Measurements from ENCODE around the gene CORO1C. TPM values are rescaled to one million over a fixed set of nuclear protein-coding genes. Genes with fewer than 3 reads are reported as not detected.

CORO1C gene
- polyA plus RNA-seq, 2 of the 4 experiments (the other 2 are of a cell fraction) = 166 to 245 TPM

DNA sequence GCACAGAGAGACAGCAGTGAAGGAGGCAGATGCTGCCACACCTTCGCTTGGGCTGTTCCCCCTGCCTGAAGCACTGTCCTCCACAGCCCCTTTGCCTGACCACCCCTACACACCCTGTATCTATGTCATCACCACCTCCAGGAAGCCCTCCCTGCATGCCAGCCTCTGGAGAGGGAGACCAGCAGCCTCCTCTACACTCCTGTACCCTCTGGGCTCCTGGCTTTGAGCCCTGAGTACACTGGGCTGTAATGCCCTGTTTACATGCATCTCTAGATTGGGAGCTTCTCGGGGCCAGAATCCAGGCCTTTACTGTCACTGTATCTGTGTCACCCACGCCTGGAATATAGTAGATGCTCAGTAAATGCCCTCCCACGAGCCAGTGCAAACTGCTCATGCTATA, 127.6 kb downstream of the CORO1C start:
- TF ChIP-seq ZFP36 (IDR thresholded peaks at IDR 0.05; ENCODE audit: borderline replicate concordance, partially characterized antibody) (peak; percentile 74), MAZ (IDR thresholded peaks at IDR 0.05; ENCODE audit: borderline replicate concordance, low read depth, low read length) (no peak)
- TF ChIP-seq, protein P1, sequence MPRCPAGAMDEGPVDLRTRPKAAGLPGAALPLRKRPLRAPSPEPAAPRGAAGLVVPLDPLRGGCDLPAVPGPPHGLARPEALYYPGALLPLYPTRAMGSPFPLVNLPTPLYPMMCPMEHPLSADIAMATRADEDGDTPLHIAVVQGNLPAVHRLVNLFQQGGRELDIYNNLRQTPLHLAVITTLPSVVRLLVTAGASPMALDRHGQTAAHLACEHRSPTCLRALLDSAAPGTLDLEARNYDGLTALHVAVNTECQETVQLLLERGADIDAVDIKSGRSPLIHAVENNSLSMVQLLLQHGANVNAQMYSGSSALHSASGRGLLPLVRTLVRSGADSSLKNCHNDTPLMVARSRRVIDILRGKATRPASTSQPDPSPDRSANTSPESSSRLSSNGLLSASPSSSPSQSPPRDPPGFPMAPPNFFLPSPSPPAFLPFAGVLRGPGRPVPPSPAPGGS (IDR thresholded peaks at IDR 0.05) = no peak
- Histone ChIP-seq H3K27ac (no peak overlapping the region), H3K4me1 (no peaks in the 10 kb centered on the region), H3K4me2 (no peak overlapping the region), H3K9me3 (no peaks in the 10 kb centered on the region), H3K4me3 (no peak overlapping the region)
- DNase-seq (ENCODE audit: low read depth in 1 of 2, low spot score in 1 of 2) = no peak
- ChIA-PET POLR2A (no interaction called here), CTCF (interaction anchor here (1.0 to 20.7 kb wide), 4 partner anchors 10 to 36 kb away, joined by 3 to 533 read pairs (median 86); partner anchors contain the start of genes ISCU and SART3)
- FAIRE-seq = no peak
- WGBS (ENCODE audit: missing lambda C conversion rate) = 45% methylated on average over 4 of the region's 4 CpGs
- no peak for ATAC-seq

DNA sequence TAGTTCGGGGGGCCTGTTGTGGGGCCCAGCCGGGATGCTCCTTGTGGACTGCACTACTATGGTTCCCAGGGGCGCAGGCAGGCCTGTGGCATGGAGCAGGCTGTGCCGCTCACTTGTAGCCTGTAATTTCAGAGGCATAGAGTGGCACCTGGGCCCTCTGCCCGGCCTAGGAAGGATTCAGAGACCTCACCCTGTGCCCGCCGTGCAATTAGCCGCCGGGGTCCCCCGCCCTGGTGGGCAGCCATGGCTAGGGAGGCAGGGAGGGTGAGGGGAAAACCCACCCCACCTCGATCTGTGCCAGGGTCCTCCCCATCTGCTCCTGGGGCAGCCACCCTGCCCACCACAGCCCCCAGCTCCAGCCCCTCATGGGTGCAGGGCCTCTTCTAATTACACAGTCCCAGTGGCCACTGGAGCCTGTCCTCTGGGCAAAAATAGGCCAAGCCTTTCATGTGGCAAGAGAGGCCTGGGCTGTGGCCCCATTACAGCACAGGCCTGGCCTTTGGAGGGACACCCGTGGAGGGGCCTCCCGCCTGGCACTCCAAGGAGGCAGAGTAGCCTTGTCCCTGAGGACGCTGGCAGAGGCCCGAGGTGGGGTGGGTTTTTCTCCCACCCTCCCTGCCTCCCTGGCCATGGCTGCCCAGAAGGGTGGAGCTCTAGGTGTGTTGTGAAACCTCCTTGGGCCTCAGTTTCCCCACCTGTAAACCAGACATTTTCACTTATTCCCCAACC, 128.2 kb downstream of the CORO1C start:
- 76% methylated on average over 13 of the region's 15 CpGs for WGBS (ENCODE audit: missing lambda C conversion rate)
- TF ChIP-seq, protein P2, sequence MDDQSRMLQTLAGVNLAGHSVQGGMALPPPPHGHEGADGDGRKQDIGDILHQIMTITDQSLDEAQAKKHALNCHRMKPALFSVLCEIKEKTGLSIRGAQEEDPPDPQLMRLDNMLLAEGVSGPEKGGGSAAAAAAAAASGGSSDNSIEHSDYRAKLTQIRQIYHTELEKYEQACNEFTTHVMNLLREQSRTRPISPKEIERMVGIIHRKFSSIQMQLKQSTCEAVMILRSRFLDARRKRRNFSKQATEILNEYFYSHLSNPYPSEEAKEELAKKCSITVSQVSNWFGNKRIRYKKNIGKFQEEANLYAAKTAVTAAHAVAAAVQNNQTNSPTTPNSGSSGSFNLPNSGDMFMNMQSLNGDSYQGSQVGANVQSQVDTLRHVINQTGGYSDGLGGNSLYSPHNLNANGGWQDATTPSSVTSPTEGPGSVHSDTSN (IDR thresholded peaks at IDR 0.05) = no peak
- no peak for TF ChIP-seq HOXB5 (CRISPR knock-in tag; IDR thresholded peaks at IDR 0.05)
- TF ChIP-seq NPAS2 (CRISPR knock-in tag; IDR thresholded peaks at IDR 0.05; ENCODE audit: borderline replicate concordance) = no peak
- TF ChIP-seq MAZ (IDR thresholded peaks at IDR 0.05; ENCODE audit: borderline replicate concordance, low read depth, low read length) = no peak
- TF ChIP-seq BHLHE40 (IDR thresholded peaks at IDR 0.05; ENCODE audit: low read depth, low read length) = no peak
- no peak for TF ChIP-seq SREBF2 (IDR thresholded peaks at IDR 0.05)
- no peak for TF ChIP-seq KDM5A (IDR thresholded peaks at IDR 0.05)
- Histone ChIP-seq H3K4me1 (no peaks in the 10 kb centered on the region), H3K27ac (no peak overlapping the region), H3K4me3 (no peak overlapping the region), H3K4me2 (no peak overlapping the region), H3K9me3 (no peaks in the 10 kb centered on the region)
- CTCF ChIA-PET = interaction anchor here (1.0 to 20.7 kb wide), 4 partner anchors 11 to 36 kb away, joined by 3 to 533 read pairs (median 86); partner anchors contain the start of genes ISCU and SART3
- no peak for FAIRE-seq
- no peak for DNase-seq (ENCODE audit: low read depth in 1 of 2, low spot score in 1 of 2)
- POLR2A ChIA-PET = no interaction called here
- no peak for ATAC-seq

DNA sequence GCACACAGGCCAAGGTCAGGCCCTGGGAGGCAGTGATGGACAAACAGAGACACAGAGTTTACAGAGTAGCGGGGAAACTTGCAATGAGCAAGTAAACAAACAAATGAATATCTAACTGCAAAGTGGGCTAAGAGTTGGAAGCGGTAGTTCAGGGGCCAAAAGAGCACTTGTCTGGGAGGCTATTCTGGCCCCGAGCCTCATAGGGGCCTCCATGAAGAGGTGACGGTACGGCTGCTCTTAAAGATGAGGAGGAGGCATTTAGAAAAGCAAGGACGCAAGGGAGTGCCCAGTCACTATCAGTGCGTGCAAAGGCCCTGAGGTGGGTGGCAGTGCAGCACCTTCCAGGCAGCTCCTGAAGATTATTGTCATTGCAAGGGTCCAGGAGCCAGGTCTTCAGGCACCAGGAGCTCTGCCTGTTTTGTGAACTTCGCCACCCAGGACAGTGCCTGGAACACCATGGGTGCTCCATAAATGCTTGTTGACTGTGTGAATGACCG, 129.1 kb downstream of the CORO1C start:
- ATAC-seq = no peak
- no peak overlapping the region for H3K4me2 ChIP-seq
- CTCF ChIA-PET = interaction anchor here (0.6 to 17.9 kb wide), 2 partner anchors 17 to 62 kb away, joined by 3 to 166 read pairs; no protein-coding TSS in a partner anchor
- H3K4me1 ChIP-seq = no peaks in the 10 kb centered on the region
- DNase-seq (ENCODE audit: low read depth in 1 of 2, low spot score in 1 of 2) = no peak
- FAIRE-seq = no peak
- H3K27ac ChIP-seq = no peak overlapping the region
- 86% methylated on average over 9 of the region's 9 CpGs for WGBS (ENCODE audit: missing lambda C conversion rate)
- no peak overlapping the region for H3K4me3 ChIP-seq
- no peaks in the 10 kb centered on the region for H3K9me3 ChIP-seq
- POLR2A ChIA-PET = no interaction called here
- no peak for TF ChIP-seq JUN (IDR thresholded peaks at IDR 0.05)
- no peak for TF ChIP-seq BHLHE40 (IDR thresholded peaks at IDR 0.05; ENCODE audit: low read depth, low read length)
- TF ChIP-seq, protein P2 (IDR thresholded peaks at IDR 0.05) = no peak
- TF ChIP-seq CBX2 (IDR thresholded peaks at IDR 0.05; ENCODE audit: borderline replicate concordance, low read depth) = no peak
- TF ChIP-seq, protein P3, sequence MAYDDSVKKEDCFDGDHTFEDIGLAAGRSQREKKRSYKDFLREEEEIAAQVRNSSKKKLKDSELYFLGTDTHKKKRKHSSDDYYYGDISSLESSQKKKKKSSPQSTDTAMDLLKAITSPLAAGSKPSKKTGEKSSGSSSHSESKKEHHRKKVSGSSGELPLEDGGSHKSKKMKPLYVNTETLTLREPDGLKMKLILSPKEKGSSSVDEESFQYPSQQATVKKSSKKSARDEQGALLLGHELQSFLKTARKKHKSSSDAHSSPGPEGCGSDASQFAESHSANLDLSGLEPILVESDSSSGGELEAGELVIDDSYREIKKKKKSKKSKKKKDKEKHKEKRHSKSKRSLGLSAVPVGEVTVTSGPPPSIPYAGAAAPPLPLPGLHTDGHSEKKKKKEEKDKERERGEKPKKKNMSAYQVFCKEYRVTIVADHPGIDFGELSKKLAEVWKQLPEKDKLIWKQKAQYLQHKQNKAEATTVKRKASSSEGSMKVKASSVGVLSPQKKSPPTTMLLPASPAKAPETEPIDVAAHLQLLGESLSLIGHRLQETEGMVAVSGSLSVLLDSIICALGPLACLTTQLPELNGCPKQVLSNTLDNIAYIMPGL (CRISPR knock-in tag; IDR thresholded peaks at IDR 0.05; ENCODE audit: borderline replicate concordance) = no peak
- no peak for TF ChIP-seq HDAC2 (IDR thresholded peaks at IDR 0.05)
- TF ChIP-seq ZC3H11A (IDR thresholded peaks at IDR 0.05) = no peak
- TF ChIP-seq FOSL2 (IDR thresholded peaks at IDR 0.05) = no peak
- TF ChIP-seq FOSL2 (CRISPR knock-in tag; IDR thresholded peaks at IDR 0.05) = no peak
- TF ChIP-seq, protein P4, sequence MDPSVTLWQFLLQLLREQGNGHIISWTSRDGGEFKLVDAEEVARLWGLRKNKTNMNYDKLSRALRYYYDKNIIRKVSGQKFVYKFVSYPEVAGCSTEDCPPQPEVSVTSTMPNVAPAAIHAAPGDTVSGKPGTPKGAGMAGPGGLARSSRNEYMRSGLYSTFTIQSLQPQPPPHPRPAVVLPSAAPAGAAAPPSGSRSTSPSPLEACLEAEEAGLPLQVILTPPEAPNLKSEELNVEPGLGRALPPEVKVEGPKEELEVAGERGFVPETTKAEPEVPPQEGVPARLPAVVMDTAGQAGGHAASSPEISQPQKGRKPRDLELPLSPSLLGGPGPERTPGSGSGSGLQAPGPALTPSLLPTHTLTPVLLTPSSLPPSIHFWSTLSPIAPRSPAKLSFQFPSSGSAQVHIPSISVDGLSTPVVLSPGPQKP (IDR thresholded peaks at IDR 0.05; ENCODE audit: low read depth, low read length) = no peak
- TF ChIP-seq SMC3 (IDR thresholded peaks at IDR 0.05) = no peak
- no peak for TF ChIP-seq TP53 (CRISPR knock-in tag; IDR thresholded peaks at IDR 0.05)
- TF ChIP-seq, protein P5, sequence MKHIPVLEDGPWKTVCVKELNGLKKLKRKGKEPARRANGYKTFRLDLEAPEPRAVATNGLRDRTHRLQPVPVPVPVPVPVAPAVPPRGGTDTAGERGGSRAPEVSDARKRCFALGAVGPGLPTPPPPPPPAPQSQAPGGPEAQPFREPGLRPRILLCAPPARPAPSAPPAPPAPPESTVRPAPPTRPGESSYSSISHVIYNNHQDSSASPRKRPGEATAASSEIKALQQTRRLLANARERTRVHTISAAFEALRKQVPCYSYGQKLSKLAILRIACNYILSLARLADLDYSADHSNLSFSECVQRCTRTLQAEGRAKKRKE (CRISPR knock-in tag; IDR thresholded peaks at IDR 0.05; ENCODE audit: low read depth) = no peak
- TF ChIP-seq HOXB13 (CRISPR knock-in tag; IDR thresholded peaks at IDR 0.05; ENCODE audit: low read depth) = no peak
- TF ChIP-seq, protein P6, sequence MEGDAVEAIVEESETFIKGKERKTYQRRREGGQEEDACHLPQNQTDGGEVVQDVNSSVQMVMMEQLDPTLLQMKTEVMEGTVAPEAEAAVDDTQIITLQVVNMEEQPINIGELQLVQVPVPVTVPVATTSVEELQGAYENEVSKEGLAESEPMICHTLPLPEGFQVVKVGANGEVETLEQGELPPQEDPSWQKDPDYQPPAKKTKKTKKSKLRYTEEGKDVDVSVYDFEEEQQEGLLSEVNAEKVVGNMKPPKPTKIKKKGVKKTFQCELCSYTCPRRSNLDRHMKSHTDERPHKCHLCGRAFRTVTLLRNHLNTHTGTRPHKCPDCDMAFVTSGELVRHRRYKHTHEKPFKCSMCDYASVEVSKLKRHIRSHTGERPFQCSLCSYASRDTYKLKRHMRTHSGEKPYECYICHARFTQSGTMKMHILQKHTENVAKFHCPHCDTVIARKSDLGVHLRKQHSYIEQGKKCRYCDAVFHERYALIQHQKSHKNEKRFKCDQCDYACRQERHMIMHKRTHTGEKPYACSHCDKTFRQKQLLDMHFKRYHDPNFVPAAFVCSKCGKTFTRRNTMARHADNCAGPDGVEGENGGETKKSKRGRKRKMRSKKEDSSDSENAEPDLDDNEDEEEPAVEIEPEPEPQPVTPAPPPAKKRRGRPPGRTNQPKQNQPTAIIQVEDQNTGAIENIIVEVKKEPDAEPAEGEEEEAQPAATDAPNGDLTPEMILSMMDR (IDR thresholded peaks at IDR 0.05) = no peak
